ENCODE data around the gene GPC5.

GRCh38 chr13:91369441-91369831, 29.0 kb upstream of the GPC5 start:
- no peak for TF ChIP-seq TCF7L2 (IDR thresholded peaks at IDR 0.05; ENCODE audit: low read depth, low read length)
- TF ChIP-seq CTCF (IDR thresholded peaks at IDR 0.05) = no peak
- TF ChIP-seq POLR2AphosphoS5 (IDR thresholded peaks at IDR 0.05; ENCODE audit: low read depth, low read length) = no peak
